HepG2 (cell line): ENCODE measurements around the gene IRAK2.

Experiments
- NCOA1 ChIP-seq: sonication (generic); formaldehyde crosslinking; IDR thresholded peaks from 2 replicates; pipeline ENCODE4 v1.9.0; 2021; ENCODE audit warnings: missing genetic modification reagents
- POGZ ChIP-seq: sonication (generic); formaldehyde crosslinking; IDR thresholded peaks from 2 replicates; pipeline ENCODE4 v1.4.0; 2020; ENCODE audit warnings: mild to moderate bottlenecking, missing genetic modification reagents
- RBM39 ChIP-seq: fragments of 200-400 bp; formaldehyde crosslinking; IDR thresholded peaks from one replicate; pipeline ENCODE4 v1.6.1; 2018; ENCODE audit warnings: antibody characterized with exemption, mild to moderate bottlenecking, low read depth, low read length; ENCODE audit not compliant: poor library complexity, severe bottlenecking
- SOX6 ChIP-seq, 2 experiments: fragments of 450-650 bp in 1 of 2; sonication (generic) in 1 of 2; formaldehyde crosslinking in 1 of 2; IDR thresholded peaks; 2 replicates each; pipeline versions ENCODE4 v1.4.0 to v1.6.1; 2017 to 2020; ENCODE audit warnings: antibody characterized with exemption in 1 of 2, mild to moderate bottlenecking in 1 of 2, missing genetic modification reagents in 1 of 2

GRCh38 chr3:10137178-10137577, 27.5 kb upstream of the IRAK2 start:
- TF ChIP-seq NCOA1 (CRISPR knock-in tag) (no peak), RBM39 (no peak), SOX6 (IDR thresholded peaks at IDR 0.05) (no peak), SOX6 (CRISPR knock-in tag; IDR thresholded peaks at IDR 0.05) (no peak), POGZ (CRISPR knock-in tag) (no peak)
